Stimulated activated CD8-positive, alpha-beta memory T cell treated with anti-CD3 and anti-CD28 coated beads, Interleukin-7, amount 100 ng/mL, for 4 hours (primary cell): Measurements from ENCODE around the gene SMDT1.

ENCODE experiments used
- DNase-seq, 2 donors: peaks; one replicate each; pipeline ENCODE4 v3.0.0-alpha.2; 2020; ENCODE audit warnings: low read depth in 2 of 2

SMDT1 gene

GRCh38 chr22:42079319-42080251 lies at the start of gene SMDT1:
TSS of gene SMDT1 (plus strand) at chr22:42079700. CDS start at chr22:42079769, 69 bp downstream.
- DNase-seq = peak; percentile 97 to 98

GRCh38 chr22:42033263-42034181 lies 46.0 kb upstream of the SMDT1 start:
- no peak for DNase-seq

- no peak for DNase-seq
Observed at GRCh38 chr22:42035256-42035655, 44.2 kb upstream of the SMDT1 start.

- DNase-seq = no peak
Observed at GRCh38 chr22:42039271-42039670, 40.2 kb upstream of the SMDT1 start.

- DNase-seq = no peak
Observed at GRCh38 chr22:42041784-42042183, 37.7 kb upstream of the SMDT1 start.

GRCh38 chr22:42050641-42051180 lies 28.8 kb upstream of the SMDT1 start:
- DNase-seq = no peak

- no peak for DNase-seq
Observed at GRCh38 chr22:42052765-42053164, 26.7 kb upstream of the SMDT1 start.

- no peak for DNase-seq
Observed at GRCh38 chr22:42056757-42057511, 22.6 kb upstream of the SMDT1 start.

- DNase-seq = no peak
Observed at GRCh38 chr22:42060489-42060888, 19.0 kb upstream of the SMDT1 start.

- no peak for DNase-seq
Observed at GRCh38 chr22:42061041-42061440, 18.5 kb upstream of the SMDT1 start.

GRCh38 chr22:42062506-42063170 lies 16.9 kb upstream of the SMDT1 start:
- DNase-seq = no peak

GRCh38 chr22:42064629-42065028 lies 14.9 kb upstream of the SMDT1 start:
- DNase-seq = no peak

GRCh38 chr22:42065438-42066125 lies 13.9 kb upstream of the SMDT1 start:
- DNase-seq = no peak

GRCh38 chr22:42066126-42066761 lies 13.3 kb upstream of the SMDT1 start:
- DNase-seq = no peak

GRCh38 chr22:42066937-42067336 lies 12.6 kb upstream of the SMDT1 start:
- DNase-seq = no peak

GRCh38 chr22:42067671-42068251 lies 11.7 kb upstream of the SMDT1 start:
- no peak for DNase-seq

GRCh38 chr22:42068291-42068690 lies 11.2 kb upstream of the SMDT1 start:
- no peak for DNase-seq

- no peak for DNase-seq
Observed at GRCh38 chr22:42069801-42070516, 9.5 kb upstream of the SMDT1 start.
